ENCODE results near the gene ACTR10.

Gene ACTR10

GRCh38 chr14:58281969-58282368 is 82.0 kb downstream of the ACTR10 start:
- DNase-seq (ENCODE audit: low read depth) = no peak

DNA sequence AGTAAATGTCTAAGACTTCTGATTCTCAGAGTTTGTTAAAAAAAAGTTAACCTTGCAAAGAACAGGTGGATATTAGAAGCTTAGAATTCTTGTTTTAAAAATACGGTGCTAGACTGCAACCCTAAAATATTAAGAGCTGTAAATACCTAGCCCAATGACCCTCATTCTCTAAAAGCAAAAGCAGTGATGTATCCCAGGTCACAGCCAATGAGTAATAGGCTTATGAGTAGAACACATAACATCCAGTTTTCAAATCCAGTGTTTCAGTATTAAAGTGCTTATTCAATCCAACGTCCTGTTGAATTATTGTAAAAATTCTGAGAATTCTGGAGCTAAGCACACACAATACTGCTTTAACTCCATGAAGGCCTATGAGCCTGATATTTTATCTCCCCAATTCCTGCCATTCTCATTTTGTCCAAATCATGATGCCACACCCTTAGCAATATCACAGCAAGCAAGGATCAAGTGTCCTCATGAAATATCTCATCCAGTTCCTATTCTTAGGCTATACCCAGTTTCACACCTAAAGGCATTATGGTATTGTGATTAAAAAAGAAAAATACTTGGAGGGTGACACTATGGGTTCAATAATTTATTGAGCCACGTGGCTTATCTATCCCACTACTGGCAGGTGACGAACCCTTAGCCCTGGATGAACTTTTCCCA is 83.1 kb downstream of the ACTR10 start:
- peak; percentile 29 for DNase-seq (ENCODE audit: low read depth)

- no peak for DNase-seq (ENCODE audit: low read depth)
These were observed 83.8 kb downstream of the ACTR10 start for GRCh38 chr14:58283730-58284129.

DNA sequence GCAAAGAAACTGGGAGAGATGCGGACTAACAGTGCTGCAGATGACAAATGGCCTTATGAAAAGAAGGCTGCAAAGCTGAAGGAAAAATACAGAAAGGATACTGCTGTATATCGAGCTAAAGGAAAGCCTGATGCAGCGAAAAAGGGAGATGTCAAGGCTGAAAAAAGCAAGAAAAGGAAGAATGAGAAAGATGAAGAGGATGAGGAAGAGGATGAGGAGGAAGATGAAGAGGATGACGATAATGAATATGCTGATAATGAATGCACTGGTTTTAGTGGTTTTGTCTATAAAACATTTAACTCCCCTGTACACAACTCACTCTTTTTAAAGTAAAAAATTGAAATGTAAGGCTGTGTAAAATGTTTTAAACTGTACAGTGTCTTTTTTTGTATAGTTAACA is 85.2 kb downstream of the ACTR10 start:
- DNase-seq (ENCODE audit: low read depth) = no peak
